Measurements from ENCODE around the gene ACSL3.
"Not testable (repeated sequence)": the region's sequence is repeated elsewhere in the genome, so short reads cannot be mapped to it uniquely, and the experiment has no call there.

ACSL3 gene

DNA sequence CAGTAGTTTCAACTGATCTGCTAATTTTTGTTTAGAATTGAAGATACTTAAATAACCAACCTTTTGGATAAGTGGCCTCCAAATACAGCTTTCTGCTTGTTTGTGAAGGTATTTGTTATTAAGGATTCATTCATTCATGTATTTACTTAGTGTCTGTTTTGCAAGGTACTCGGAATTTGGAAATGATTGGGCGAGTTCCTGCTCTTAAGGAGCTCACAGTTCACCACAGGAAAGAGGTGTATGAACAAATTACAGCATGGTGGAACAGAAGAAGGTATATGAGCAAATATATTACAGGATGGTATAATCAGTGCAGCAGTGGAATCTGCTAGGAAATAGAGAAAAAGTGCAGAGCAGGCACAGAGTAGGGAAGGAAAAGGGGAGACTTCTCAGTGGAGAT lies 4.5 kb downstream of the ACSL3 start:
- TF ChIP-seq, protein P1, sequence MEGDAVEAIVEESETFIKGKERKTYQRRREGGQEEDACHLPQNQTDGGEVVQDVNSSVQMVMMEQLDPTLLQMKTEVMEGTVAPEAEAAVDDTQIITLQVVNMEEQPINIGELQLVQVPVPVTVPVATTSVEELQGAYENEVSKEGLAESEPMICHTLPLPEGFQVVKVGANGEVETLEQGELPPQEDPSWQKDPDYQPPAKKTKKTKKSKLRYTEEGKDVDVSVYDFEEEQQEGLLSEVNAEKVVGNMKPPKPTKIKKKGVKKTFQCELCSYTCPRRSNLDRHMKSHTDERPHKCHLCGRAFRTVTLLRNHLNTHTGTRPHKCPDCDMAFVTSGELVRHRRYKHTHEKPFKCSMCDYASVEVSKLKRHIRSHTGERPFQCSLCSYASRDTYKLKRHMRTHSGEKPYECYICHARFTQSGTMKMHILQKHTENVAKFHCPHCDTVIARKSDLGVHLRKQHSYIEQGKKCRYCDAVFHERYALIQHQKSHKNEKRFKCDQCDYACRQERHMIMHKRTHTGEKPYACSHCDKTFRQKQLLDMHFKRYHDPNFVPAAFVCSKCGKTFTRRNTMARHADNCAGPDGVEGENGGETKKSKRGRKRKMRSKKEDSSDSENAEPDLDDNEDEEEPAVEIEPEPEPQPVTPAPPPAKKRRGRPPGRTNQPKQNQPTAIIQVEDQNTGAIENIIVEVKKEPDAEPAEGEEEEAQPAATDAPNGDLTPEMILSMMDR (IDR thresholded peaks at IDR 0.05; ENCODE audit: extremely low read depth, missing control alignments): no peak
- no peak for DNase-seq (ENCODE audit: low spot score)

DNA sequence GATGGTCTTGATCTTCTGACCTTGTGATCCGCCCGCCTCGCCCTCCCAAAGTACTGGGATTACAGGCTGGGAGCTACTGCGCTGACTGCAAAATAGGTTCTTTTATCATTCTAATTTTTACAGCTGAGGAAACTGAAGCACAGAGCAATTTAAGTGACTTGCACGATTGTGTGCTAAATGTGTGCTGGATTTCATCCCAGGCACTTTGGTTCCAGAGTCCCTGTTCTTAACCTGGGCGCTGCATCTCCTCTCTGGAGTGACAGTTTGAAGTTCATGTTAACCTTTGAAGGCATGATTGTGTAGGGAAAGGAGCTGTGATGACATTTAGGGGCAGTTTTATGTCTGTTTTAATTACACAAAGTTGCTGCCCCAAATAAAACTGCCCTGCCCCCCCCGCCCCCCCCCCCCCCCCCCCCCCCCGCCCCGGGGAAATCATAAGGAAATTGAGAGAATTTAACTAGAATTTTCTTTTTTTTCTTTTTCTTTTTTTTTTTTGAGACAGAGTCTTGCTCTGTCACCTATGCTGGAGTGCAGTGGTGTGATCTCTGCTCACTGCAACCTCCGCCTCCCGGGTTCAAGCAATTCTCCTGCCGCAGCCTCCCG lies 5.6 kb downstream of the ACSL3 start:
- TF ChIP-seq, protein P1 (IDR thresholded peaks at IDR 0.05; ENCODE audit: extremely low read depth, missing control alignments): no peak
- DNase-seq (ENCODE audit: low spot score): no peak

DNA sequence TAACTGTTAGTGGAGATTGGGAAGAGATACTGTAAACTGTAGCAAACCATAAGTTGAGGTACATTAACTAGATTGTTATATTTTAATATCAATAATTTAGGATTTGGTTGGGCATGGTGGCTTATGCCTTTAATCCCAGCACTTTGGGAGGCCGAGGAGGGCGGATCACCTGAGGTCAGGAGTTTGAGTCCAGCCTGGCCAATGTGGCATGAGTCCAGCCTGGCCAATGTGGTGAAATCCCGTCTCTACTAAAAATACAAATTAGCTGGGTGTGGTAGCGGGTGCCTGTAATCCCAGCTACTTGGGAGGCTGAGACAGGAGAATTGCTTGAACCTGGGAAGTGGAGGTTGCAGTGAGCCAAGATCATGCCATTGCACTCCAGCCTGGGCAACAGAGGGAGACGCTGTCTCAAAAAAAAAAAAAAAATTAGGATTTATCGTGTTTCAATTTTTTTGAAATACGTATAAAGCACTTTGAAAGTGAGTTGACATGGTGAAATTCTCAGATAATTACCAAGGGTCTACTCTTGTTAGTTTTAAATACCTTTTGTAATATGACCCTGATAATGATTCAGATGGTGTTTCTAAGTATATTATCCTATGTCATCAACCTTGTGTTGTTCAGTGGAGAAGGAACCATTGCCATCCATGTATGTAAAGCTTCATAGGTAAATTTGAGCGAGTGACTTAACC lies 7.9 kb downstream of the ACSL3 start:
- DNase-seq (ENCODE audit: low spot score): not testable (repeated sequence)

DNA sequence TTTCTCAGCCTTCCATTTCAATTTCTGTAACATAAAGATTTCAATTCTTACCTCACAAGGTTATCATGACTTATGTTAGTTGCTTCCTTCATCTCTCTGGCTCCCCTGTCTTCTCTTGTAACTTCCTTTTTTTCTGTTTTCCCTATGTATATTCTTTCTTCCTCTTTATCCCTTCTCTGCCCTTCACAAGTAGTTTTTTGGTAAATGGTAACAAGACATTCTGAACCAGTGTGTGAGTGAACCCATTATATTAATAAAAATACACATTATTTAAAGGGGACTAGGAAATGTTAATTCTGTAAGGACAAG lies 8.4 kb downstream of the ACSL3 start:
- DNase-seq (ENCODE audit: low spot score): no peak
- TF ChIP-seq, protein P1 (IDR thresholded peaks at IDR 0.05; ENCODE audit: extremely low read depth, missing control alignments): no peak

DNA sequence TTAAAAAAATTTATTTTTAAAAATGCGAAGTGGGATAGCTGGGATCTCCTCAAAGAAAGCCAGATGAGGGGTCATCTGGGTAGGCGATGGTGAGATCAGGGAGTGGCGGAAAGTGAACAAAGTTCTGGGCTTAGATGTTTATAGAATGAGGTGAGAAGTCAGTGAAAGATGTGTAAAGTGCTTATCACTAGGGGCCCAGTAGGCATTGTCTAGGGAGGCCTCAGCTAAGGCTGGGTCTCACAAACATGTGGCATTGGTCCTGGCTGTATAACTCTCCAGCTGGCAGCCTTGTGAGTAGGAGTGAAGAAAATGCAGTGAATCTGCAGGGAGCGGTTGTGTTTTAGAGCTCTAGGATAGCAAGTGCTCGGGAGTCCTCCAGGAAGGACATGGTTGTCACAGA lies 10.5 kb downstream of the ACSL3 start:
- TF ChIP-seq, protein P1 (IDR thresholded peaks at IDR 0.05; ENCODE audit: extremely low read depth, missing control alignments): no peak
- DNase-seq (ENCODE audit: low spot score): no peak

DNA sequence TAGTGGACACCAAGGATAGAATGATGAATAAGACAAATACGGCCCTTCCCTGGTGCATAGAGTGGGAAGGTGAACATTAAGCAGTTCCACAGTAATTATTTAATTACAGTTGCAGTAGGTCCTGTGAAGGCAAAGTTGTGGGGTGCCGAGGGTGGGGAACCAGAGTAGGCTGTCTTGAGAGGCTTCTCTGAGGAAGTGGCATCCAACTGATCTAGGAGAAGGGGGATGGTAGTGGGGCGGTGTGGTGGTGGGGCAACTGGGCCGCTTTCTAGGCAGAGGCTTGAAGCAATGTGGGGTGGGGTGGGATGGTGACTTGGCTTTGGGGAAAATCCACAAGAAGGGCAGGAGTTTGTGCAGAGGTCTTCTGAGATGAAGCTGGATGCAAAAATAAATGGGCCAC lies 11.7 kb downstream of the ACSL3 start:
- TF ChIP-seq, protein P1 (IDR thresholded peaks at IDR 0.05; ENCODE audit: extremely low read depth, missing control alignments): no peak
- DNase-seq (ENCODE audit: low spot score): no peak

DNA sequence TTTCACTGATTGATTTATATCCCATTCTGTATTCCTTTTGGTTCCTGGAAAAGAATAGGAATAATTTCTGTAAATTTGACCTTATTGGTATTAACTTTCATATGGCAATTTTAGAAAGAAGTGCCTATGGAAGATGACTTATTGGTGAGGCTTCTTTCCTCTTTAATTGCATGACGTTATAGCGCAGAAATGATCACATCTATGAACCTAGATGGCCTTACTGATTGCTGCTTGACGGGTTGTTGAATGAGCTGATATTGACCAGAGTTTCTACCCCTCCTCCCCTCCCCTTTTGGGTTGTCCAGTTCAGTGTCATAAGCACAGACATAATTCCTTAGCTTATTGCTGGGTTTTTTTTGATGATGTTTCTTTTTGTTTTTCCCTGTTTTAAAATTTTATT lies 14.6 kb downstream of the ACSL3 start:
- no peak for DNase-seq (ENCODE audit: low spot score)
- TF ChIP-seq, protein P1 (IDR thresholded peaks at IDR 0.05; ENCODE audit: extremely low read depth, missing control alignments): no peak

DNA sequence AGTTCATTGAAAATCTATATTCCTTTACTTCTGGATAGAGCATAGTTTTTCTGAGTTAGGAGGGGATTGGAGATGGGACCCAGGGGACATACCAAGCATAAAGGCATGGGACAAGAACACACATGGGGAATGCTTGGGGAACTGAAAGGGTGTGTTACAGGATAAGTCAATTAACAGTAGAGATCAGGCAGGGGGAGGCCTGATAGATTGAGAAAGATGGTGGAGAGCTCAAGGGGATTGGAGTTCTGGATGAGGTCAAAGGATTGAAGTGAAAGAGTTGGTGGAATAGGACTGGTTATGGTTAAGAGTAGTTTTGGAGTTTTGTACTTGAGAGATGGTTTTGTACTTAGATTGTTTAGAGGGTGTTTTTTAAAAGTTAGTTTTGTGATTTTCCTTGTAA lies 16.1 kb downstream of the ACSL3 start:
- DNase-seq (ENCODE audit: low spot score): no peak
- TF ChIP-seq, protein P1 (IDR thresholded peaks at IDR 0.05; ENCODE audit: extremely low read depth, missing control alignments): no peak
